GM18868 (cell line): ENCODE results near the gene ST8SIA5.
A peak's percentile ranks its signal among the peaks of the same experiment; 100 is the strongest.

ENCODE experiments used
- ATAC-seq: cut with Tn5 transposase; IDR thresholded peaks from one replicate; pipeline ENCODE4 v1.9.1; 2021; ENCODE audit warnings: mild to moderate bottlenecking, moderate library complexity; ENCODE audit not compliant: unreplicated experiment

ST8SIA5 gene

GRCh38 chr18:46715062-46715461 lies 41.8 kb downstream of the ST8SIA5 start:
- ATAC-seq = no peak

- ATAC-seq = no peak
These were observed 44.4 kb downstream of the ST8SIA5 start for GRCh38 chr18:46712406-46712805.

GRCh38 chr18:46711444-46711863 lies 45.4 kb downstream of the ST8SIA5 start:
- peak; percentile 88 for ATAC-seq

GRCh38 chr18:46706968-46707367 lies 49.9 kb downstream of the ST8SIA5 start:
- ATAC-seq = no peak

GRCh38 chr18:46705521-46705920 lies 51.3 kb downstream of the ST8SIA5 start:
- no peak for ATAC-seq

- no peak for ATAC-seq
These were observed 52.0 kb downstream of the ST8SIA5 start for GRCh38 chr18:46704816-46705215.

GRCh38 chr18:46704189-46704588 lies 52.7 kb downstream of the ST8SIA5 start:
- no peak for ATAC-seq

- no peak for ATAC-seq
These were observed 54.4 kb downstream of the ST8SIA5 start for GRCh38 chr18:46702471-46702870.

GRCh38 chr18:46700066-46700824 lies 56.6 kb downstream of the ST8SIA5 start:
- ATAC-seq = no peak

- ATAC-seq = no peak
These were observed 60.2 kb downstream of the ST8SIA5 start for GRCh38 chr18:46696702-46697101.

- ATAC-seq = no peak
These were observed 60.6 kb downstream of the ST8SIA5 start for GRCh38 chr18:46696268-46696667.

GRCh38 chr18:46693996-46694395 lies 62.9 kb downstream of the ST8SIA5 start:
- ATAC-seq = no peak

- ATAC-seq = no peak
These were observed 67.9 kb downstream of the ST8SIA5 start for GRCh38 chr18:46688853-46689525.

GRCh38 chr18:46686186-46686585 lies 70.7 kb downstream of the ST8SIA5 start:
- no peak for ATAC-seq

GRCh38 chr18:46683252-46683651 lies 73.6 kb downstream of the ST8SIA5 start:
- ATAC-seq = no peak

GRCh38 chr18:46680784-46681695 lies 75.8 kb downstream of the ST8SIA5 start:
- ATAC-seq = peak; percentile 45

- ATAC-seq = no peak
These were observed 76.8 kb downstream of the ST8SIA5 start for GRCh38 chr18:46679846-46680598.

GRCh38 chr18:46678785-46679399 lies 78.0 kb downstream of the ST8SIA5 start:
- ATAC-seq = no peak

GRCh38 chr18:46678041-46678440 lies 78.8 kb downstream of the ST8SIA5 start:
- ATAC-seq = no peak

GRCh38 chr18:46677611-46678010 lies 79.2 kb downstream of the ST8SIA5 start:
- ATAC-seq = no peak
